Fibroblast of lung (primary cell): ENCODE data around the gene HIPK2.

ENCODE experiments used
- EZH2 ChIP-seq: IDR thresholded peaks from 2 replicates; pipeline ENCODE4 v1.5.1; 2012; ENCODE audit warnings: low read length, control low read depth, mild to moderate bottlenecking; ENCODE audit errors: missing control alignments
- TF ChIP-seq, protein P1 (sequence below), 2 donors: IDR thresholded peaks in 1 of 2; conservative IDR thresholded peaks in 1 of 2; 1 replicate in 1 of 2; 2 replicates in 1 of 2; pipeline ENCODE4 v1.5.1; 2011 to 2012; ENCODE audit warnings: low read length in 2 of 2, control low read depth in 1 of 2, inconsistent platforms in 1 of 2, low read depth in 1 of 2, mild to moderate bottlenecking in 1 of 2

DNA sequence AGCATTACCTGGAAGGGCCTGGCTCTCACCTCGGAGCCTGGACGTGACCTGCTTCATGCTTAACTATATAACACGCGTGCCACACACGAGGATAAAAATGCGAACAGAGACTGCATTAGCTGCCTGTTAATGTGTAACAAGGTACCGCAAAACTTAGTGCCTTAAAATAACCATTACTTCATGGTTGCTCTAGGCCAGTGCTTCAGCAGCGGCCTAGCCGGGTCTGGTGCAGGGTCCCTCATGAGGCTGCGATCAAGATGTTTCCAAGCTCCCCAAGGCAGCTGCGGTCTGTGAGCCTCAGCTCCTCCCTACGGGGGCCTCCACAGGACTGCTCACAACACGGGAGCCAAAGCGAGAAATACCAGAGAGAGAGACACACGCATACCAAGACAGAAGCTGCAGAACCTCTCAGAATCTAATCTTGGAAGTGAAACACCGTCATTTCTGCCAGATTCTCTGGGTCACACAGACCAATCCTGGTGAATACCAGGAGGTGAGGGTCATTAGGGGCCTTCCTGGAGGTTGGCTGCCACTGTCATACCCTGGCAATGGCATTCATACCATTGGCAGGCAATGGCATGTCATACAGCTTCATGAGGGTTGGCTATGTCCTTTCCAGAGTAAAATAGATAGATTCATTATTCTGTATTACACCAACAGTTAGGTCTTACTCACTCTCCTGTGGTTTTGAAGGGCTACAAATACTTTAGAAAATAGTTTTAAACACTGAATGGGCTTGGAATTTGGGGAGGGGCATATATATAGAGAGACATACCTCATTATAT lies 94.5 kb downstream of the HIPK2 start:
- TF ChIP-seq, protein P1, sequence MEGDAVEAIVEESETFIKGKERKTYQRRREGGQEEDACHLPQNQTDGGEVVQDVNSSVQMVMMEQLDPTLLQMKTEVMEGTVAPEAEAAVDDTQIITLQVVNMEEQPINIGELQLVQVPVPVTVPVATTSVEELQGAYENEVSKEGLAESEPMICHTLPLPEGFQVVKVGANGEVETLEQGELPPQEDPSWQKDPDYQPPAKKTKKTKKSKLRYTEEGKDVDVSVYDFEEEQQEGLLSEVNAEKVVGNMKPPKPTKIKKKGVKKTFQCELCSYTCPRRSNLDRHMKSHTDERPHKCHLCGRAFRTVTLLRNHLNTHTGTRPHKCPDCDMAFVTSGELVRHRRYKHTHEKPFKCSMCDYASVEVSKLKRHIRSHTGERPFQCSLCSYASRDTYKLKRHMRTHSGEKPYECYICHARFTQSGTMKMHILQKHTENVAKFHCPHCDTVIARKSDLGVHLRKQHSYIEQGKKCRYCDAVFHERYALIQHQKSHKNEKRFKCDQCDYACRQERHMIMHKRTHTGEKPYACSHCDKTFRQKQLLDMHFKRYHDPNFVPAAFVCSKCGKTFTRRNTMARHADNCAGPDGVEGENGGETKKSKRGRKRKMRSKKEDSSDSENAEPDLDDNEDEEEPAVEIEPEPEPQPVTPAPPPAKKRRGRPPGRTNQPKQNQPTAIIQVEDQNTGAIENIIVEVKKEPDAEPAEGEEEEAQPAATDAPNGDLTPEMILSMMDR (conservative IDR thresholded peaks at IDR 0.05 in 1 of 2, IDR thresholded peaks at IDR 0.05 in 1 of 2; ENCODE audit: low read depth in 1 of 2, low read length in 2 of 2) = no peak
- no peak for TF ChIP-seq EZH2
